ENCODE measurements around the gene TTC23L. TPM values are rescaled to one million over a fixed set of nuclear protein-coding genes. Genes with fewer than 3 reads are reported as not detected.

The TTC23L gene
- total RNA-seq, 1 experiment from 2014 or later: 0.09 TPM

GRCh38 chr5:34844999-34845398 is 6.0 kb downstream of the TTC23L start:
- Histone ChIP-seq H3K27me3 (replicated peaks; ENCODE audit: control insufficient read depth, insufficient read depth, low read length) (no peaks in the 10 kb centered on the region), H3K4me3 (ENCODE audit: low read depth, low read length) (no peak overlapping the region), H3K4me1 (peaks cover 32% of the 10 kb centered on the region), H3K36me3 (ENCODE audit: control insufficient read depth, insufficient read depth, low read length) (no peaks in the 10 kb centered on the region), H3K9me3 (peaks cover 12% of the 10 kb centered on the region; the same call in 1 of the 2 replicates)
- H3K4me1 Mint-ChIP-seq (ENCODE audit: low read depth, unreplicated experiment): peaks cover 17% of the 10 kb centered on the region
- H3K27ac Mint-ChIP-seq (ENCODE audit: unreplicated experiment): no peak overlapping the region
- no TSS peak for BruUV-seq (replicated peaks)
- H3K9me3 Mint-ChIP-seq (ENCODE audit: unreplicated experiment): peaks cover 21% of the 10 kb centered on the region
- no peaks in the 10 kb centered on the region for H3K27me3 Mint-ChIP-seq (ENCODE audit: insufficient read depth, unreplicated experiment)
- H3K36me3 Mint-ChIP-seq (ENCODE audit: insufficient read depth, unreplicated experiment): peaks cover 6% of the 10 kb centered on the region
- POLR2A ChIA-PET: no interaction called here
- H3K4me3 Mint-ChIP-seq (ENCODE audit: unreplicated experiment): no peak overlapping the region
- DNase-seq: no peak
- intact Hi-C loops (cut with micrococcal nuclease; ENCODE audit: unreplicated experiment): no loop called here
- TF ChIP-seq, protein P1, sequence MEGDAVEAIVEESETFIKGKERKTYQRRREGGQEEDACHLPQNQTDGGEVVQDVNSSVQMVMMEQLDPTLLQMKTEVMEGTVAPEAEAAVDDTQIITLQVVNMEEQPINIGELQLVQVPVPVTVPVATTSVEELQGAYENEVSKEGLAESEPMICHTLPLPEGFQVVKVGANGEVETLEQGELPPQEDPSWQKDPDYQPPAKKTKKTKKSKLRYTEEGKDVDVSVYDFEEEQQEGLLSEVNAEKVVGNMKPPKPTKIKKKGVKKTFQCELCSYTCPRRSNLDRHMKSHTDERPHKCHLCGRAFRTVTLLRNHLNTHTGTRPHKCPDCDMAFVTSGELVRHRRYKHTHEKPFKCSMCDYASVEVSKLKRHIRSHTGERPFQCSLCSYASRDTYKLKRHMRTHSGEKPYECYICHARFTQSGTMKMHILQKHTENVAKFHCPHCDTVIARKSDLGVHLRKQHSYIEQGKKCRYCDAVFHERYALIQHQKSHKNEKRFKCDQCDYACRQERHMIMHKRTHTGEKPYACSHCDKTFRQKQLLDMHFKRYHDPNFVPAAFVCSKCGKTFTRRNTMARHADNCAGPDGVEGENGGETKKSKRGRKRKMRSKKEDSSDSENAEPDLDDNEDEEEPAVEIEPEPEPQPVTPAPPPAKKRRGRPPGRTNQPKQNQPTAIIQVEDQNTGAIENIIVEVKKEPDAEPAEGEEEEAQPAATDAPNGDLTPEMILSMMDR (IDR thresholded peaks at IDR 0.05; ENCODE audit: insufficient read depth in 1 of 2, low read depth in 1 of 2, low read length in 1 of 2, severe bottlenecking in 1 of 2, unreplicated experiment in 1 of 2): no peak
- CTCF ChIA-PET: no interaction called here

GRCh38 chr5:34847056-34847455 is 8.1 kb downstream of the TTC23L start:
- DNase-seq: no peak
- H3K27ac Mint-ChIP-seq (ENCODE audit: unreplicated experiment): no peak overlapping the region
- intact Hi-C loops (cut with micrococcal nuclease; ENCODE audit: unreplicated experiment): no loop called here
- ChIA-PET CTCF (no interaction called here), POLR2A (no interaction called here)
- H3K4me1 Mint-ChIP-seq (ENCODE audit: low read depth, unreplicated experiment): peaks cover 19% of the 10 kb centered on the region
- no peaks in the 10 kb centered on the region for H3K27me3 ChIP-seq (replicated peaks; ENCODE audit: control insufficient read depth, insufficient read depth, low read length)
- H3K4me1 ChIP-seq: peaks cover 33% of the 10 kb centered on the region
- TF ChIP-seq, protein P1 (IDR thresholded peaks at IDR 0.05; ENCODE audit: insufficient read depth in 1 of 2, low read depth in 1 of 2, low read length in 1 of 2, severe bottlenecking in 1 of 2, unreplicated experiment in 1 of 2): no peak
- H3K4me3 ChIP-seq (ENCODE audit: low read depth, low read length): no peak overlapping the region
- no peaks in the 10 kb centered on the region for H3K36me3 ChIP-seq (ENCODE audit: control insufficient read depth, insufficient read depth, low read length)
- no peaks in the 10 kb centered on the region for H3K27me3 Mint-ChIP-seq (ENCODE audit: insufficient read depth, unreplicated experiment)
- no peak overlapping the region for H3K4me3 Mint-ChIP-seq (ENCODE audit: unreplicated experiment)
- peaks cover 6% of the 10 kb centered on the region for H3K36me3 Mint-ChIP-seq (ENCODE audit: insufficient read depth, unreplicated experiment)
- no TSS peak for BruUV-seq (replicated peaks)
- H3K9me3 ChIP-seq: peaks cover 14% of the 10 kb centered on the region; the same call in 1 of the 2 replicates
- peaks cover 30% of the 10 kb centered on the region for H3K9me3 Mint-ChIP-seq (ENCODE audit: unreplicated experiment)

DNA sequence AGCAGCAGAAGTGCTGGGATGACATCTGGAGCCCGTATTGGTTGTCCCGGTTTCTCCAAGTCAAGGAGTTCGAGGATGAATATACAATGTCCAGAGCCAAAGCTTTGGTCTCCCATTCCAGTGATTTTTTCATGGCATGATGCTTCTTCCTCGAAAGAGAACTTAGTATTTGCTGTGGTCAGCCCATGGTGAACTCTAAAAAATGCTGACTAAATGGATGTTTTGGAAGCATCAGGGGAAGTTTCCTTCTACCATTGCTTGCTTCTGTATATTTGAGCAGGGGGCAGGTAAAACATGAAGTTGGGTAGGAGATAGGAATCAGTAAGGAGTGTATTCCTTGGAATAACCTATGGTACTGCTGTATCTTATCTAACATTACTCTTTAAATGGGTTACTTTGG is 8.6 kb downstream of the TTC23L start:
- H3K4me1 ChIP-seq: peaks cover 33% of the 10 kb centered on the region
- H3K27me3 ChIP-seq (replicated peaks; ENCODE audit: control insufficient read depth, insufficient read depth, low read length): no peaks in the 10 kb centered on the region
- ChIA-PET CTCF (no interaction called here), POLR2A (interaction anchor here (0.9 to 1.7 kb wide), 2 partner anchors 9 to 82 kb away, joined by 3 to 14 read pairs; partner anchors contain the start of genes DNAJC21 and TTC23L)
- Mint-ChIP-seq H3K36me3 (ENCODE audit: insufficient read depth, unreplicated experiment) (peaks cover 6% of the 10 kb centered on the region), H3K27ac (ENCODE audit: unreplicated experiment) (peak overlapping the region; percentile 33), H3K27me3 (ENCODE audit: insufficient read depth, unreplicated experiment) (no peaks in the 10 kb centered on the region), H3K4me1 (ENCODE audit: low read depth, unreplicated experiment) (peaks cover 19% of the 10 kb centered on the region), H3K9me3 (ENCODE audit: unreplicated experiment) (peaks cover 35% of the 10 kb centered on the region), H3K4me3 (ENCODE audit: unreplicated experiment) (peak overlapping the region; percentile 9)
- intact Hi-C loops (cut with micrococcal nuclease; ENCODE audit: unreplicated experiment): no loop called here
- TF ChIP-seq, protein P1 (IDR thresholded peaks at IDR 0.05; ENCODE audit: insufficient read depth in 1 of 2, low read depth in 1 of 2, low read length in 1 of 2, severe bottlenecking in 1 of 2, unreplicated experiment in 1 of 2): no peak
- BruUV-seq (replicated peaks): no TSS peak
- H3K9me3 ChIP-seq: peaks cover 14% of the 10 kb centered on the region; the same call in 1 of the 2 replicates
- no peaks in the 10 kb centered on the region for H3K36me3 ChIP-seq (ENCODE audit: control insufficient read depth, insufficient read depth, low read length)
- DNase-seq: no peak
- no peak overlapping the region for H3K4me3 ChIP-seq (ENCODE audit: low read depth, low read length)

All from Caco-2 (cell line).